Gastrocnemius medialis (tissue), 4 donors: ENCODE measurements around the gene ARL11. TPM values are rescaled to one million over a fixed set of nuclear protein-coding genes. Genes with fewer than 3 reads are reported as not detected.

Source experiments
- ATAC-seq, 2 donors: fragments of 150-250 bp; one replicate each; pipeline ENCODE4 v1.9.1; 2016
- DNase-seq, 2 donors: peaks; one replicate each; pipeline ENCODE4 v3.0.0-alpha.2; 2019
- H3K27ac ChIP-seq, 4 donors: fragments of 200-600 bp; sonication (generic); 1 replicate in 1 of 4; 2 replicates in 3 of 4; pipeline ENCODE4 v1.5.1; 2016 to 2018; ENCODE audit warnings: mild to moderate bottlenecking in 2 of 4, moderate library complexity in 1 of 4
- H3K27me3 ChIP-seq, 3 donors: fragments of 200-600 bp; sonication (generic) in 2 of 3; 1 replicate in 1 of 3; 2 replicates in 2 of 3; pipeline versions ENCODE4 v1.5.1 to v1.6.0; 2016 to 2019; ENCODE audit warnings: mild to moderate bottlenecking in 1 of 3, moderate library complexity in 1 of 3
- H3K36me3 ChIP-seq, 2 donors: fragments of 200-600 bp; sonication (generic) in 1 of 2; one replicate each; pipeline ENCODE4 v1.5.1; 2017 to 2018
- H3K4me1 ChIP-seq, 2 donors: fragments of 200-600 bp; sonication (generic) in 1 of 2; one replicate each; pipeline ENCODE4 v1.5.1; 2016 to 2017; ENCODE audit warnings: mild to moderate bottlenecking in 2 of 2
- H3K4me3 ChIP-seq, 4 donors: fragments of 200-600 bp; sonication (generic) in 3 of 4; 1 replicate in 1 of 4; 2 replicates in 3 of 4; pipeline ENCODE4 v1.5.1; 2016 to 2019; ENCODE audit warnings: mild to moderate bottlenecking in 2 of 4
- H3K9me3 ChIP-seq, 3 donors: fragments of 200-600 bp; sonication (generic) in 2 of 3; 1 replicate in 1 of 3; 2 replicates in 2 of 3; pipeline ENCODE4 v1.5.1; 2016 to 2019
- CTCF ChIP-seq, 5 experiments: fragments of 450-650 bp in 3 of 5; fragments of 200-600 bp in 2 of 5; sonication (generic) in 2 of 5; IDR thresholded peaks in 4 of 5; conservative IDR thresholded peaks in 1 of 5; 1 replicate in 4 of 5; 2 replicates in 1 of 5; pipeline ENCODE4 v1.5.1; 2016 to 2019; ENCODE audit warnings: antibody characterized with exemption in 5 of 5, mild to moderate bottlenecking in 3 of 5, moderate library complexity in 3 of 5
- POLR2A ChIP-seq, 2 donors: fragments of 450-650 bp; IDR thresholded peaks; one replicate each; pipeline ENCODE4 v1.6.1; 2017; ENCODE audit warnings: antibody characterized with exemption in 2 of 2, mild to moderate bottlenecking in 2 of 2, moderate library complexity in 2 of 2
- in situ Hi-C, 4 donors: fragments of 200-750 bp; cut with MboI; loops; one replicate each; pipeline versions ENCODE4 v1.15.0 to v1.8.0; 2017; ENCODE audit warnings: low sequenced_read_pairs in 4 of 4
- intact Hi-C: fragments of 100-400 bp; cut with DNase I; formaldehyde crosslinking; loops from one replicate; pipeline ENCODE4 v1.15.1; 2023; ENCODE audit warnings: low total_unique reads
- total RNA-seq, 4 donors: library from RNA; depleted of rRNA; stranded (reverse); fragments of >200 nt; gene quantifications; one replicate each; pipeline versions ENCODE4 v1.1.0 to v1.2.3, GENCODE V29; 2016

ARL11 gene
- total RNA-seq, 4 donors from 2014 or later = 0.10 to 0.20 (median 0.12) TPM

DNA sequence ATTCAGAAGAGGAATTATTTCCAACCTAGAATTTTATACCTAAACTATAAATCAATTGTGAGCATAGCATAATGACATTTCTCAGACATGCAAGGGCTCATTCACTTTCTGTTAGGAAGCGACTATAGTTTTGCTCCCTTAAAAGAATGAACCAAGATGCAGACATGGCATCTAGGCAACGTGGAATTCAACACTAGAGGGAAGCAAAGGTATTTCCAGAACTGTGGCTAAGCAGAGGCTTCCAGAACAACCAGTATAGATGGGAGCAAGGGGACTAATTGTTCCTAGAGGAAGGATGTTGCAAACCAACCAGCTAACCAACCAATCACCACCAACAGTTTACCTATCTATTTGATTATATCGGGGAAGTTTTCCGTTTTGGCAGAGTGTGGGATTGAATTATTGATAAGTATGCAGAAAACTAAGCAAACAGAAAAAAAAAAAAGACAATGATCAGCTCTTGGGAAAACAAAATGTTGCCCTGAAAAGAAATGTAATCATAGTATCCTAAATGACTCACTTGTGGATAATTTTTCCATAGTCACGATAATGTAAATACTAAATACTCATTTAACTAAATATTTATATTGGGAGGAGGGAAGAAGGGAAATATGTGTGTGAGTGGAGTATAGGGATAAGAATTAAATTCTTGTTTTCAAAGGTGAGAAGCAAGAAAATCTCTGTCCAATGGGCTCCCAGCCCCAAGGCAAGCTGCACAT is 21.1 kb downstream of the ARL11 start:
- H3K4me3 ChIP-seq = no peak overlapping the region
- ATAC-seq (peak; percentile 56 to 57), DNase-seq (no peak)
- intact Hi-C loops (loop anchor here (1.0 kb wide), 1 partner anchor 199 kb away; no protein-coding TSS in a partner anchor), in situ Hi-C loops (loop anchor here in 1 of 4 donors (5.0 kb wide), 1 partner anchor 198 kb away; no protein-coding TSS in a partner anchor)
- no peaks in the 10 kb centered on the region for H3K9me3 ChIP-seq
- H3K36me3 ChIP-seq = no peaks in the 10 kb centered on the region
- H3K27me3 ChIP-seq = no peaks in the 10 kb centered on the region
- peak overlapping the region; percentile 95 to 98 (median 96) for H3K27ac ChIP-seq
- peaks cover 51 to 53% of the 10 kb centered on the region in 2 donors for H3K4me1 ChIP-seq
- TF ChIP-seq POLR2A (IDR thresholded peaks at IDR 0.05) = no peak
- peak; percentile 24 to 66 (median 42) for TF ChIP-seq CTCF (IDR thresholded peaks at IDR 0.05 in 4 of 5, conservative IDR thresholded peaks at IDR 0.05 in 1 of 5)

- DNase-seq (peak; percentile 83 to 91), ATAC-seq (peak; percentile 66 to 68)
- Histone ChIP-seq H3K27me3 (no peaks in the 10 kb centered on the region), H3K27ac (peak overlapping the region; percentile 95 to 98 (median 96)), H3K4me1 (peaks cover 56% of the 10 kb centered on the region in 2 donors), H3K4me3 (no peak overlapping the region), H3K36me3 (no peaks in the 10 kb centered on the region), H3K9me3 (no peaks in the 10 kb centered on the region)
- TF ChIP-seq POLR2A (IDR thresholded peaks at IDR 0.05) (peak; percentile 32 to 40), CTCF (IDR thresholded peaks at IDR 0.05 in 4 of 5, conservative IDR thresholded peaks at IDR 0.05 in 1 of 5) (no peak)
- intact Hi-C loops (loop anchor here (1.0 to 5.0 kb wide), 4 partner anchors 198 to 877 kb away; partner anchors contain the start of genes SPRYD7 and TRIM13), in situ Hi-C loops (loop anchor here (5.0 to 10.0 kb wide), 2 partner anchors 195 to 197 kb away; no protein-coding TSS in a partner anchor)
Observed at GRCh38 chr13:49649963-49650312, 21.6 kb downstream of the ARL11 start.

GRCh38 chr13:49651570-49652354 is 23.5 kb downstream of the ARL11 start:
- Histone ChIP-seq H3K4me3 (peak overlapping the region in 3 of 4 donors; percentile 25 to 38 (median 30)), H3K27me3 (no peaks in the 10 kb centered on the region), H3K36me3 (no peaks in the 10 kb centered on the region), H3K4me1 (peaks cover 71 to 74% of the 10 kb centered on the region in 2 donors), H3K9me3 (no peaks in the 10 kb centered on the region), H3K27ac (peak overlapping the region; percentile 95 to 98 (median 96))
- intact Hi-C loops = loop anchor here (1.0 to 5.0 kb wide), 7 partner anchors 39 to 876 kb away; partner anchors contain the start of genes EBPL, KPNA3, SPRYD7 and TRIM13
- no peak for TF ChIP-seq CTCF (IDR thresholded peaks at IDR 0.05 in 4 of 5, conservative IDR thresholded peaks at IDR 0.05 in 1 of 5)
- peak; percentile 25 to 40 for TF ChIP-seq POLR2A (IDR thresholded peaks at IDR 0.05)
- peak; percentile 34 to 66 for DNase-seq
- ATAC-seq = peak; percentile 53 to 64
- in situ Hi-C loops = loop anchor here in 3 of 4 donors (5.0 to 10.0 kb wide), 2 partner anchors 193 to 196 kb away; no protein-coding TSS in a partner anchor

GRCh38 chr13:49652355-49653305 is 24.3 kb downstream of the ARL11 start:
- Histone ChIP-seq H3K27me3 (no peaks in the 10 kb centered on the region), H3K36me3 (no peaks in the 10 kb centered on the region), H3K9me3 (no peaks in the 10 kb centered on the region), H3K27ac (peak overlapping the region; percentile 95 to 98 (median 96)), H3K4me3 (peak overlapping the region in 3 of 4 donors; percentile 25 to 38 (median 30)), H3K4me1 (peaks cover 80 to 81% of the 10 kb centered on the region in 2 donors)
- DNase-seq (peak; percentile 87 to 95), ATAC-seq (peak; percentile 59 to 71)
- intact Hi-C loops = loop anchor here (1.0 to 5.0 kb wide), 6 partner anchors 38 to 875 kb away; partner anchors contain the start of genes EBPL, KPNA3, SPRYD7 and TRIM13
- in situ Hi-C loops = loop anchor here in 3 of 4 donors (5.0 to 10.0 kb wide), 2 partner anchors 192 to 195 kb away; no protein-coding TSS in a partner anchor
- TF ChIP-seq POLR2A (IDR thresholded peaks at IDR 0.05) = no peak
- peak; percentile 61 to 78 (median 71) for TF ChIP-seq CTCF (IDR thresholded peaks at IDR 0.05 in 4 of 5, conservative IDR thresholded peaks at IDR 0.05 in 1 of 5)
